H9 (cell line): ENCODE results near the gene GRHL3. TPM values are rescaled to one million over a fixed set of nuclear protein-coding genes. Genes with fewer than 3 reads are reported as not detected.

Experiments used
- DNase-seq: peaks from one replicate; pipeline ENCODE4 v3.0.0-alpha.2; 2017
- H2AFZ ChIP-seq: one replicate; pipeline ENCODE4 v1.6.1; 2013; ENCODE audit warnings: mild to moderate bottlenecking, low read length, control low read depth, moderate library complexity
- H2AK5ac ChIP-seq: 2 replicates; pipeline ENCODE4 v1.6.1; 2013; ENCODE audit warnings: low read length, control low read depth, mixed read lengths; ENCODE audit not compliant: insufficient read length
- H2BK120ac ChIP-seq: one replicate; pipeline ENCODE4 v1.6.1; 2013; ENCODE audit warnings: low read depth, mild to moderate bottlenecking, low read length, control low read depth, inconsistent platforms; ENCODE audit not compliant: poor library complexity, severe bottlenecking
- H2BK12ac ChIP-seq: 2 replicates; pipeline ENCODE4 v1.6.1; 2013; ENCODE audit warnings: low read length, control low read depth, mixed read lengths, low read depth; ENCODE audit not compliant: insufficient read length
- H2BK15ac ChIP-seq: 2 replicates; pipeline ENCODE4 v1.6.1; 2013; ENCODE audit warnings: low read depth, low read length, control low read depth
- H2BK20ac ChIP-seq: one replicate; pipeline ENCODE4 v1.6.1; 2013; ENCODE audit warnings: low read depth, mild to moderate bottlenecking, low read length, control low read depth, inconsistent platforms; ENCODE audit not compliant: poor library complexity, severe bottlenecking
- H2BK5ac ChIP-seq: 2 replicates; pipeline ENCODE4 v1.6.1; 2013; ENCODE audit warnings: low read length, control low read depth, mixed read lengths; ENCODE audit not compliant: insufficient read length
- H3K14ac ChIP-seq: 2 replicates; pipeline ENCODE4 v1.6.1; 2013; ENCODE audit warnings: low read length, control low read depth; ENCODE audit not compliant: insufficient read depth
- H3K18ac ChIP-seq: 2 replicates; pipeline ENCODE4 v1.6.1; 2013; ENCODE audit warnings: low read depth, mild to moderate bottlenecking, mixed read lengths, low read length, control low read depth; ENCODE audit not compliant: insufficient read length
- H3K23ac ChIP-seq: 2 replicates; pipeline ENCODE4 v1.6.1; 2013; ENCODE audit warnings: low read length, control low read depth, mixed read lengths, low read depth; ENCODE audit not compliant: insufficient read length
- H3K23me2 ChIP-seq: 2 replicates; pipeline ENCODE4 v1.6.1; 2013; ENCODE audit warnings: low read depth, mild to moderate bottlenecking, mixed read lengths, low read length, control low read depth; ENCODE audit not compliant: insufficient read length, poor library complexity, severe bottlenecking
- H3K27ac ChIP-seq: 2 replicates; pipeline ENCODE4 v1.5.1; 2013; ENCODE audit warnings: low read length, control low read depth, mixed read lengths, low read depth; ENCODE audit not compliant: insufficient read length
- H3K27me3 ChIP-seq: 2 replicates; pipeline ENCODE4 v1.6.1; 2013; ENCODE audit warnings: low read length, control low read depth, inconsistent platforms; ENCODE audit not compliant: insufficient read depth
- H3K4ac ChIP-seq: 2 replicates; pipeline ENCODE4 v1.6.1; 2013; ENCODE audit warnings: low read depth, mild to moderate bottlenecking, control low read depth, inconsistent platforms, low read length, moderate library complexity
- H3K4me1 ChIP-seq: 2 replicates; pipeline ENCODE4 v1.6.1; 2013; ENCODE audit warnings: low read length, control low read depth, inconsistent platforms; ENCODE audit not compliant: insufficient read depth
- H3K4me2 ChIP-seq: 2 replicates; pipeline ENCODE4 v1.6.1; 2013; ENCODE audit warnings: low read length, control low read depth, mixed read lengths; ENCODE audit not compliant: insufficient read length, insufficient read depth
- H3K56ac ChIP-seq: 2 replicates; pipeline ENCODE4 v1.6.1; 2013; ENCODE audit warnings: low read depth, mild to moderate bottlenecking, mixed read lengths, low read length, control low read depth; ENCODE audit not compliant: insufficient read length
- H3K79me1 ChIP-seq: 2 replicates; pipeline ENCODE4 v1.6.1; 2013; ENCODE audit warnings: low read depth, mild to moderate bottlenecking, moderate library complexity, low read length, control low read depth, inconsistent platforms; ENCODE audit not compliant: insufficient read depth, poor library complexity, severe bottlenecking
- H3K79me2 ChIP-seq: 2 replicates; pipeline ENCODE4 v1.6.1; 2013; ENCODE audit warnings: low read length, control low read depth, inconsistent platforms; ENCODE audit not compliant: insufficient read depth
- H3K9ac ChIP-seq: 2 replicates; pipeline ENCODE4 v1.6.1; 2013; ENCODE audit warnings: low read length, control low read depth, mixed read lengths; ENCODE audit not compliant: insufficient read length; ENCODE audit errors: extremely low read depth
- H3K9me3 ChIP-seq: one replicate; pipeline ENCODE4 v1.6.1; 2013; ENCODE audit warnings: low read depth, low read length, inconsistent platforms; ENCODE audit not compliant: control insufficient read depth
- H3T11ph ChIP-seq: one replicate; pipeline ENCODE4 v1.6.1; 2013; ENCODE audit warnings: mild to moderate bottlenecking, low read length, control low read depth, inconsistent platforms
- H4K20me1 ChIP-seq: one replicate; pipeline ENCODE4 v1.6.1; 2013; ENCODE audit not compliant: control insufficient read depth, insufficient read length, insufficient read depth
- H4K5ac ChIP-seq: 2 replicates; pipeline ENCODE4 v1.6.1; 2013; ENCODE audit warnings: low read depth, mild to moderate bottlenecking, mixed read lengths, low read length, control low read depth; ENCODE audit not compliant: insufficient read length
- H4K8ac ChIP-seq: replicated peaks from 2 replicates; pipeline ENCODE4 v1.6.1; 2013; ENCODE audit warnings: low read length, control low read depth, mixed read lengths, low read depth; ENCODE audit not compliant: insufficient read length
- H4K91ac ChIP-seq: 2 replicates; pipeline ENCODE4 v1.6.1; 2013; ENCODE audit warnings: low read depth, mild to moderate bottlenecking, moderate library complexity, mixed read lengths, low read length, control low read depth; ENCODE audit not compliant: insufficient read length
- H3K27ac Mint-ChIP-seq, 3 experiments: 2 replicates in 2 of 3; 3 replicates in 1 of 3; pipeline ENCODE4 v1.8.0; 2020 to 2021; ENCODE audit warnings: mixed read lengths in 3 of 3, mild to moderate bottlenecking in 1 of 3, moderate library complexity in 1 of 3
- H3K27me3 Mint-ChIP-seq: 2 replicates; pipeline ENCODE4 v1.8.0; 2021; ENCODE audit warnings: low read depth, mild to moderate bottlenecking, moderate library complexity, mixed read lengths
- H3K36me3 Mint-ChIP-seq, 3 experiments: 2 replicates in 2 of 3; 3 replicates in 1 of 3; pipeline ENCODE4 v1.8.0; 2020 to 2021; ENCODE audit warnings: low read depth in 3 of 3, mixed read lengths in 3 of 3; ENCODE audit not compliant: insufficient read depth in 1 of 3
- H3K4me1 Mint-ChIP-seq, 2 experiments: 2 replicates each; pipeline ENCODE4 v1.8.0; 2020; ENCODE audit warnings: mixed read lengths in 2 of 2
- H3K4me3 Mint-ChIP-seq, 2 experiments: 2 replicates in 1 of 2; 3 replicates in 1 of 2; pipeline ENCODE4 v1.8.0; 2020 to 2021; ENCODE audit warnings: mild to moderate bottlenecking in 2 of 2, mixed read lengths in 2 of 2, moderate library complexity in 1 of 2
- H3K9me3 Mint-ChIP-seq, 2 experiments: 2 replicates in 1 of 2; 3 replicates in 1 of 2; pipeline ENCODE4 v1.8.0; 2020; ENCODE audit warnings: mild to moderate bottlenecking in 2 of 2, mixed read lengths in 2 of 2, moderate library complexity in 1 of 2
- WGBS: extraction: QIAGEN DNeasy Blood & Tissue Kit; methylation state at CpG from one replicate; pipeline ENCODE4 v1.1.7; 2013; ENCODE audit warnings: missing lambda C conversion rate, low lambda C conversion rate, mixed read lengths; ENCODE audit not compliant: insufficient read length; ENCODE audit errors: extremely low coverage; 5-methylcytosine and 5-hydroxymethylcytosine counted together
- total RNA-seq: library from RNA; stranded (reverse); gene quantifications from 2 replicates; pipeline ENCODE4 v1.2.1, GENCODE V29; 2021
- TF ChIP-seq, protein P1 (sequence below): fragments of 200-600 bp; sonication (generic); conservative IDR thresholded peaks from 3 replicates; pipeline ENCODE4 v1.8.0; 2021; ENCODE audit warnings: antibody characterized with exemption, mild to moderate bottlenecking

GRHL3 gene
- total RNA-seq, 1 experiment from 2014 or later: 3.5 TPM

- peaks cover 24% of the 10 kb centered on the region for H3K27me3 Mint-ChIP-seq
- Histone ChIP-seq H2BK120ac (no peak overlapping the region), H4K91ac (no peak overlapping the region), H3K79me1 (no peaks in the 10 kb centered on the region), H2BK20ac (no peak overlapping the region), H4K8ac (no peak overlapping the region), H3K4ac (no peak overlapping the region), H4K5ac (no peak overlapping the region), H3K23me2 (peaks cover 8% of the 10 kb centered on the region), H2BK15ac (no peak overlapping the region), H2AFZ (no peak overlapping the region), H2AK5ac (no peak overlapping the region), H3K18ac (no peak overlapping the region), H3K27ac (no peak overlapping the region), H3K23ac (no peak overlapping the region), H3K79me2 (no peaks in the 10 kb centered on the region), H3K4me2 (no peak overlapping the region), H3K9me3 (no peaks in the 10 kb centered on the region), H3T11ph (no peak overlapping the region), H3K56ac (no peak overlapping the region), H3K9ac (no peak overlapping the region), H2BK12ac (no peak overlapping the region), H3K27me3 (peaks cover 5% of the 10 kb centered on the region; the same call in 1 of the 2 replicates), H2BK5ac (no peak overlapping the region), H3K14ac (no peak overlapping the region), H3K4me1 (no peaks in the 10 kb centered on the region), H4K20me1 (no peaks in the 10 kb centered on the region)
- TF ChIP-seq, protein P1, sequence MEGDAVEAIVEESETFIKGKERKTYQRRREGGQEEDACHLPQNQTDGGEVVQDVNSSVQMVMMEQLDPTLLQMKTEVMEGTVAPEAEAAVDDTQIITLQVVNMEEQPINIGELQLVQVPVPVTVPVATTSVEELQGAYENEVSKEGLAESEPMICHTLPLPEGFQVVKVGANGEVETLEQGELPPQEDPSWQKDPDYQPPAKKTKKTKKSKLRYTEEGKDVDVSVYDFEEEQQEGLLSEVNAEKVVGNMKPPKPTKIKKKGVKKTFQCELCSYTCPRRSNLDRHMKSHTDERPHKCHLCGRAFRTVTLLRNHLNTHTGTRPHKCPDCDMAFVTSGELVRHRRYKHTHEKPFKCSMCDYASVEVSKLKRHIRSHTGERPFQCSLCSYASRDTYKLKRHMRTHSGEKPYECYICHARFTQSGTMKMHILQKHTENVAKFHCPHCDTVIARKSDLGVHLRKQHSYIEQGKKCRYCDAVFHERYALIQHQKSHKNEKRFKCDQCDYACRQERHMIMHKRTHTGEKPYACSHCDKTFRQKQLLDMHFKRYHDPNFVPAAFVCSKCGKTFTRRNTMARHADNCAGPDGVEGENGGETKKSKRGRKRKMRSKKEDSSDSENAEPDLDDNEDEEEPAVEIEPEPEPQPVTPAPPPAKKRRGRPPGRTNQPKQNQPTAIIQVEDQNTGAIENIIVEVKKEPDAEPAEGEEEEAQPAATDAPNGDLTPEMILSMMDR: no peak
- no peaks in the 10 kb centered on the region; a peak in 1 of 5 replicates for H3K9me3 Mint-ChIP-seq
- H3K36me3 Mint-ChIP-seq: no peaks in the 10 kb centered on the region
- DNase-seq: no peak
- H3K4me3 Mint-ChIP-seq: no peak overlapping the region
- H3K4me1 Mint-ChIP-seq: peaks cover 39 to 51% of the 10 kb centered on the region in 2 experiments
- no peak overlapping the region for H3K27ac Mint-ChIP-seq
- WGBS: no CpG with 5 or more reads among the region's 6 CpGs
Observed at GRCh38 chr1:24317081-24317480, 2.1 kb upstream of the GRHL3 start.
